ENCODE results near the gene SPON2.
"Not testable (repeated sequence)": the region's sequence is repeated elsewhere in the genome, so short reads cannot be mapped to it uniquely, and the experiment has no call there.

Gene SPON2

GRCh38 chr4:1139860-1140259, 32.5 kb downstream of the SPON2 start:
- ATAC-seq, result no peak

- ATAC-seq, result no peak
These were observed 34.5 kb downstream of the SPON2 start for GRCh38 chr4:1137850-1138249.

GRCh38 chr4:1137063-1137776, 35.2 kb downstream of the SPON2 start:
- peak in 1 of 2 donors; percentile 49 for ATAC-seq

- ATAC-seq, result no peak
These were observed 36.3 kb downstream of the SPON2 start for GRCh38 chr4:1136048-1136447.

GRCh38 chr4:1133033-1133432, 39.4 kb downstream of the SPON2 start:
- no peak for ATAC-seq

- ATAC-seq, result peak; percentile 89 to 93
These were observed 41.8 kb downstream of the SPON2 start for GRCh38 chr4:1130316-1131186.

GRCh38 chr4:1126506-1126905, 45.9 kb downstream of the SPON2 start:
- ATAC-seq, result no peak

GRCh38 chr4:1125466-1125865, 46.9 kb downstream of the SPON2 start:
- ATAC-seq, result not testable (repeated sequence)

GRCh38 chr4:1124818-1125217, 47.6 kb downstream of the SPON2 start:
- no peak for ATAC-seq

GRCh38 chr4:1122505-1122904, 49.9 kb downstream of the SPON2 start:
- ATAC-seq, result no peak
